RWPE2 (cell line): Measurements from ENCODE around the gene RPEL1.
"Not testable (repeated sequence)": the region's sequence is repeated elsewhere in the genome, so short reads cannot be mapped to it uniquely, and the experiment has no call there.

Experiments used
- ATAC-seq: fragments of 200-7000 bp; cut with Tn5 transposase; 3 replicates; pipeline ENCODE4 v1.9.1; 2021; ENCODE audit warnings: low read depth
- DNase-seq: peaks from one replicate; pipeline ENCODE4 v3.0.0-alpha.2; 2020; ENCODE audit warnings: low spot score
- H3K27ac ChIP-seq: fragments of 450-650 bp; 2 replicates; pipeline ENCODE4 v1.5.1; 2017; ENCODE audit warnings: mild to moderate bottlenecking; ENCODE audit not compliant: poor library complexity, severe bottlenecking
- H3K27me3 ChIP-seq: fragments of 250-450 bp; sonication (Bioruptor Pico); 2 replicates; pipeline ENCODE4 v1.5.1; 2021; ENCODE audit warnings: mild to moderate bottlenecking, moderate library complexity; ENCODE audit not compliant: insufficient read depth, poor library complexity, severe bottlenecking
- H3K36me3 ChIP-seq: fragments of 250-450 bp; sonication (Bioruptor Pico); 2 replicates; pipeline ENCODE4 v1.5.1; 2020; ENCODE audit warnings: low read depth, mild to moderate bottlenecking, moderate library complexity
- H3K4me1 ChIP-seq: fragments of 250-450 bp; sonication (Bioruptor Pico); 2 replicates; pipeline ENCODE4 v1.5.1; 2021; ENCODE audit warnings: mild to moderate bottlenecking, moderate library complexity; ENCODE audit not compliant: insufficient read depth, poor library complexity, severe bottlenecking
- H3K4me3 ChIP-seq: fragments of 250-450 bp; sonication (Bioruptor Pico); 2 replicates; pipeline ENCODE4 v1.5.1; 2021; ENCODE audit warnings: mild to moderate bottlenecking, moderate library complexity; ENCODE audit not compliant: severe bottlenecking
- H3K9me3 ChIP-seq: fragments of 250-450 bp; sonication (Bioruptor Pico); 2 replicates; pipeline ENCODE4 v1.5.1; 2021; ENCODE audit warnings: mild to moderate bottlenecking, moderate library complexity; ENCODE audit not compliant: severe bottlenecking
- TF ChIP-seq, protein P1 (sequence below): fragments of 450-650 bp; IDR thresholded peaks from one replicate; pipeline ENCODE4 v1.5.1; 2017; ENCODE audit warnings: mild to moderate bottlenecking, moderate library complexity; ENCODE audit not compliant: poor library complexity, severe bottlenecking

RPEL1 gene

GRCh38 chr10:103246324-103246723, 637 bp downstream of the RPEL1 start:
- ATAC-seq (no peak), DNase-seq (no peak)
- TF ChIP-seq, protein P1, sequence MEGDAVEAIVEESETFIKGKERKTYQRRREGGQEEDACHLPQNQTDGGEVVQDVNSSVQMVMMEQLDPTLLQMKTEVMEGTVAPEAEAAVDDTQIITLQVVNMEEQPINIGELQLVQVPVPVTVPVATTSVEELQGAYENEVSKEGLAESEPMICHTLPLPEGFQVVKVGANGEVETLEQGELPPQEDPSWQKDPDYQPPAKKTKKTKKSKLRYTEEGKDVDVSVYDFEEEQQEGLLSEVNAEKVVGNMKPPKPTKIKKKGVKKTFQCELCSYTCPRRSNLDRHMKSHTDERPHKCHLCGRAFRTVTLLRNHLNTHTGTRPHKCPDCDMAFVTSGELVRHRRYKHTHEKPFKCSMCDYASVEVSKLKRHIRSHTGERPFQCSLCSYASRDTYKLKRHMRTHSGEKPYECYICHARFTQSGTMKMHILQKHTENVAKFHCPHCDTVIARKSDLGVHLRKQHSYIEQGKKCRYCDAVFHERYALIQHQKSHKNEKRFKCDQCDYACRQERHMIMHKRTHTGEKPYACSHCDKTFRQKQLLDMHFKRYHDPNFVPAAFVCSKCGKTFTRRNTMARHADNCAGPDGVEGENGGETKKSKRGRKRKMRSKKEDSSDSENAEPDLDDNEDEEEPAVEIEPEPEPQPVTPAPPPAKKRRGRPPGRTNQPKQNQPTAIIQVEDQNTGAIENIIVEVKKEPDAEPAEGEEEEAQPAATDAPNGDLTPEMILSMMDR: peak; percentile 17
- Histone ChIP-seq H3K4me3 (no peak overlapping the region), H3K27ac (no peak overlapping the region), H3K4me1 (peaks cover 10% of the 10 kb centered on the region), H3K9me3 (no peaks in the 10 kb centered on the region), H3K27me3 (no peaks in the 10 kb centered on the region), H3K36me3 (no peaks in the 10 kb centered on the region)

DNA sequence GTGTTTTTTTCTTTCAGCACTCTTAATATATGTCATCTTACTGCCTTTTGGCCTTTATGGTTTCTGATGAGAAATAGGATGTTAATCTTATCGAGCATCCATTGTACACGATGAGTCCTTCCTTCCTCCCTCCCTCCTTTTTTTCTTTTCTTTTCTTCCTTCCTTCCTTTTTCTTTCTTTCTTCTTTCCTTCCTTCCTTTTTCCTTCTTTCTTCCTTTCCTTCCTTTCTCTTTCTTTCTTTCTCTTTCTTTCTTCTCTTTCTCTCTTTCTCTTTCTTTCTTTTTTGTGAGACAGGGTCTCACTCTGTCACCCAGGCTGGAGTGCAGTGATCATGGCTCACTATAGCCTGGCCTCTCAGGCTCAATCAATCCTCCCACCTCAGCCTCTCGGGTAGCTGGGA, 8.4 kb downstream of the RPEL1 start:
- Histone ChIP-seq H3K4me1 (no peaks in the 10 kb centered on the region), H3K27ac (no peak overlapping the region), H3K9me3 (no peaks in the 10 kb centered on the region), H3K36me3 (no peaks in the 10 kb centered on the region), H3K4me3 (no peak overlapping the region), H3K27me3 (no peaks in the 10 kb centered on the region)
- DNase-seq (no peak), ATAC-seq (no peak)
- TF ChIP-seq, protein P1: no peak

DNA sequence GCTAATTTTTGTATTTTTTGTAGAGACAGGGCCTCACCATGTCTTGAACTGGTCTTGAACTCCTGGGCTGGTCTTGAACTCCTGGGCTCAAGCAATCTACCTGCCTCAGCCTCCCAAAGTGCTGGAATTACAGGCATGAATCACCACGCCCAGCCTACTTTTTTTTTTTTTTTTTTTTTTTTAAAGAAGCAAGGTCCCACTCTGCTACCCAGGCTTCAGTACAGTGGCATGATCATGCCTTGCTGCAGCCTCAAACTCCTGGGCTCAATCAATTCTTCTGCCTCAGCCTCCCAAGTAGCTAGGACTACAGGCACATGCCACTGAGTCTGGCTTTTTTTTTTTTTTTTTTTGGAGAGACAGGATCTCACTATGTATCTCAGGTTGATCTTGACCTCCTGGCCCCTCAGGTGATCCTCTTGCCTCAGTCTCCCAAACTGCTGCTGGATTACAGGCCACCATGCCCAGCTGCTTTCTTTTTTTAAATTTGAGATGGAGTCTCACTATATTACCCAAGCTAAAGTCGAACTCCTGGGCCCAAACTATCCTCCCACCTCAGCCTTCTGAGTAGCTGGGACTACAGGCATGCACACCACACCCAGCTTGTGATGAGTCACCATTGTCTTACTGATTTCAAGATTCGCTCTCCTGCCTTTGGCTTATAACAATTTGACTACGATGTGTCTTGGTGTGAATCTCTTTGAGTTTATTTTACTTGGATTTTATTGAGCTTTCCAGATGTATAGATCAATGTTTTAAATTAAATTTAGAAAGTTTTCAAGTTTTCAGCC, 9.0 kb downstream of the RPEL1 start:
- ATAC-seq (peak; percentile 94), DNase-seq (no peak)
- H3K4me1 ChIP-seq: no peaks in the 10 kb centered on the region
- no peak overlapping the region for H3K27ac ChIP-seq
- no peaks in the 10 kb centered on the region for H3K36me3 ChIP-seq
- no peaks in the 10 kb centered on the region for H3K27me3 ChIP-seq
- TF ChIP-seq, protein P1: no peak
- H3K9me3 ChIP-seq: no peaks in the 10 kb centered on the region
- no peak overlapping the region for H3K4me3 ChIP-seq

GRCh38 chr10:103256613-103257012, 10.9 kb downstream of the RPEL1 start:
- TF ChIP-seq, protein P1: no peak
- Histone ChIP-seq H3K36me3 (no peaks in the 10 kb centered on the region), H3K4me1 (no peaks in the 10 kb centered on the region), H3K27ac (no peak overlapping the region), H3K27me3 (no peaks in the 10 kb centered on the region), H3K4me3 (no peak overlapping the region), H3K9me3 (no peaks in the 10 kb centered on the region)
- DNase-seq (no peak), ATAC-seq (no peak)

DNA sequence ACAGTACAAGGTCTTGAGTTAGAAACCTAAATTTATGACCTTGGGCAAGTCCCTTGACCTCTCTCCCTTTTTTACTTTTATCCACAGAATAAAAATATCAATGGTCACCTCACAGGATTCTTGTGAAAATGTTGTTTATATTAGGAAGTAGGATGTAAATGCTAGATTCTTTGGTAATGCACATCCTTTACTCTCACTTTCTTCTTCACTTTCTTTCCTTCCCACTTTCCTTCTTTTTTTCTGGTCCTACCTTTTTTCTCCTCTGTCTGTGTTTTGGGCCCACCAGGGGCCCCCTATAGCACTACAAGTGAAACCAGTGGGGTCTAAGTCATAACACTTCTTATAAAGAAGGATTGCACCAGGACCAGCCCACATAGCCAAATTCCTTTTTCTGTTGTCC, 12.1 kb downstream of the RPEL1 start:
- ATAC-seq (no peak), DNase-seq (no peak)
- Histone ChIP-seq H3K27me3 (no peaks in the 10 kb centered on the region), H3K4me1 (no peaks in the 10 kb centered on the region), H3K4me3 (no peak overlapping the region), H3K36me3 (no peaks in the 10 kb centered on the region), H3K27ac (no peak overlapping the region), H3K9me3 (no peaks in the 10 kb centered on the region)
- TF ChIP-seq, protein P1: no peak

DNA sequence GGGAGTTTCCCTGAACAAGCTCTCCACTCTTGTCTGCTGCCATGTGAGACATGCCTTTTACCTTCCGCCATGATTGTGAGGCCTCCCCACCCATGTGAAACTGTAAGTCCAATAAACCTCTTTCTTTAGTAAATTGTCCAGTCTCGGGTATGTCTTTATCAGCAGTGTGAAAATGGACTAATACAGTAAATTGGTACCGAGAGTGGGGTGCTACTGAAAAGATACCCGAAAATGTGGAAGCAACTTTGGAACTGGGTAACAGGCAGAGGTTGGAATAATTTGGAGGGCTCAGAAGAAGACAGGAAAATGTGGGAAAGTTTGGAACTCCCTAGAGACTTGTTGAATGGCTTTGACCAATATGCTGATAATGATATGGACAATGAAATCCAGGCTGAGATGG, 13.2 kb downstream of the RPEL1 start:
- not testable (repeated sequence) for DNase-seq, H3K4me1 ChIP-seq, H3K36me3 ChIP-seq, H3K4me3 ChIP-seq, H3K9me3 ChIP-seq, H3K27me3 ChIP-seq, H3K27ac ChIP-seq, ATAC-seq
